HG03565 (cell line): Measurements from ENCODE around the gene NEK1.
"Not testable (repeated sequence)": the region's sequence is repeated elsewhere in the genome, so short reads cannot be mapped to it uniquely, and the experiment has no call there.

Experiments
- ATAC-seq: cut with Tn5 transposase; IDR thresholded peaks from one replicate; pipeline ENCODE4 v1.9.1; 2021; ENCODE audit warnings: mild to moderate bottlenecking, moderate library complexity; ENCODE audit not compliant: unreplicated experiment

Gene NEK1

GRCh38 chr4:169510617-169511016 lies 101.8 kb downstream of the NEK1 start:
- no peak for ATAC-seq

GRCh38 chr4:169506903-169507302 lies 105.5 kb downstream of the NEK1 start:
- no peak for ATAC-seq

GRCh38 chr4:169499907-169500306 lies 112.5 kb downstream of the NEK1 start:
- not testable (repeated sequence) for ATAC-seq

- not testable (repeated sequence) for ATAC-seq
Measured at GRCh38 chr4:169494234-169494633, 118.1 kb downstream of the NEK1 start.

GRCh38 chr4:169493164-169493524 lies 119.2 kb downstream of the NEK1 start:
- no peak for ATAC-seq

GRCh38 chr4:169492436-169493163 lies 119.8 kb downstream of the NEK1 start:
- ATAC-seq = no peak

GRCh38 chr4:169491211-169491610 lies 121.2 kb downstream of the NEK1 start:
- ATAC-seq = no peak

GRCh38 chr4:169489306-169489705 lies 123.1 kb downstream of the NEK1 start:
- no peak for ATAC-seq

GRCh38 chr4:169485791-169486742 lies 126.3 kb downstream of the NEK1 start:
- no peak for ATAC-seq

- no peak for ATAC-seq
Measured at GRCh38 chr4:169485086-169485485, 127.3 kb downstream of the NEK1 start.

GRCh38 chr4:169484485-169484884 lies 127.9 kb downstream of the NEK1 start:
- ATAC-seq = no peak

- no peak for ATAC-seq
Measured at GRCh38 chr4:169464080-169464479, 148.3 kb downstream of the NEK1 start.

- ATAC-seq = no peak
Measured at GRCh38 chr4:169460081-169460480, 152.3 kb downstream of the NEK1 start.

GRCh38 chr4:169458575-169458974 lies 153.8 kb downstream of the NEK1 start:
- no peak for ATAC-seq

GRCh38 chr4:169452644-169453043 lies 159.7 kb downstream of the NEK1 start:
- ATAC-seq = not testable (repeated sequence)

- not testable (repeated sequence) for ATAC-seq
Measured at GRCh38 chr4:169448935-169449334, 163.4 kb downstream of the NEK1 start.

GRCh38 chr4:169446824-169447223 lies 165.6 kb downstream of the NEK1 start:
- no peak for ATAC-seq

GRCh38 chr4:169443748-169444147 lies 168.6 kb downstream of the NEK1 start:
- ATAC-seq = no peak

GRCh38 chr4:169440446-169440845 lies 171.9 kb downstream of the NEK1 start:
- no peak for ATAC-seq

- no peak for ATAC-seq
Measured at GRCh38 chr4:169439244-169439643, 173.1 kb downstream of the NEK1 start.

- peak; percentile 37 for ATAC-seq
Measured at GRCh38 chr4:169438057-169438480, 174.3 kb downstream of the NEK1 start.
